NCI-H187 (cell line): ENCODE results near the gene TSNAX.

ENCODE experiments used
- DNase-seq, 2 experiments: peaks; one replicate each; lab custom pipeline; 2025; lab: John Stamatoyannopoulos, UW

The TSNAX gene

GRCh38 chr1:231518485-231519034, 9.9 kb upstream of the TSNAX start:
- DNase-seq, result no peak

- no peak for DNase-seq
Observed at GRCh38 chr1:231519166-231519565, 9.3 kb upstream of the TSNAX start.

GRCh38 chr1:231522038-231522437, 6.4 kb upstream of the TSNAX start:
- DNase-seq, result no peak

- DNase-seq, result no peak
Observed at GRCh38 chr1:231522931-231523642, 5.4 kb upstream of the TSNAX start.

- DNase-seq, result no peak
Observed at GRCh38 chr1:231523816-231524215, 4.7 kb upstream of the TSNAX start.

GRCh38 chr1:231526536-231526935, 1.9 kb upstream of the TSNAX start:
- DNase-seq, result no peak

GRCh38 chr1:231527586-231528171, 790 bp upstream of the TSNAX start:
- no peak for DNase-seq

GRCh38 chr1:231533240-231533639, 4.8 kb downstream of the TSNAX start:
- DNase-seq, result no peak

GRCh38 chr1:231534703-231535159, 6.3 kb downstream of the TSNAX start:
- DNase-seq, result peak; percentile 24 to 57

- DNase-seq, result no peak
Observed at GRCh38 chr1:231536099-231536498, 7.6 kb downstream of the TSNAX start.

GRCh38 chr1:231540847-231541246, 12.4 kb downstream of the TSNAX start:
- no peak for DNase-seq

GRCh38 chr1:231541842-231542241, 13.4 kb downstream of the TSNAX start:
- no peak for DNase-seq

GRCh38 chr1:231544943-231545592, 16.6 kb downstream of the TSNAX start:
- no peak for DNase-seq

GRCh38 chr1:231546693-231547092, 18.2 kb downstream of the TSNAX start:
- DNase-seq, result no peak

GRCh38 chr1:231549733-231550447, 21.4 kb downstream of the TSNAX start:
- no peak for DNase-seq

GRCh38 chr1:231550448-231550781, 21.9 kb downstream of the TSNAX start:
- no peak for DNase-seq

GRCh38 chr1:231553320-231553719, 24.9 kb downstream of the TSNAX start:
- DNase-seq, result no peak

GRCh38 chr1:231554969-231555368, 26.5 kb downstream of the TSNAX start:
- DNase-seq, result no peak

- DNase-seq, result no peak
Observed at GRCh38 chr1:231557411-231557810, 28.9 kb downstream of the TSNAX start.

GRCh38 chr1:231557898-231558707, 29.6 kb downstream of the TSNAX start:
- no peak for DNase-seq

GRCh38 chr1:231558708-231559185, 30.3 kb downstream of the TSNAX start:
- no peak for DNase-seq
